ENCODE results near the gene KRT13. TPM values are rescaled to one million over a fixed set of nuclear protein-coding genes. Genes with fewer than 3 reads are reported as not detected.

Gene KRT13
- 0.16 to 0.30 TPM (median 0.20 TPM) in 5 replicates for total RNA-seq (2022; extraction: Qiagen RNA extraction; ENCODE audit: low read depth)

DNA sequence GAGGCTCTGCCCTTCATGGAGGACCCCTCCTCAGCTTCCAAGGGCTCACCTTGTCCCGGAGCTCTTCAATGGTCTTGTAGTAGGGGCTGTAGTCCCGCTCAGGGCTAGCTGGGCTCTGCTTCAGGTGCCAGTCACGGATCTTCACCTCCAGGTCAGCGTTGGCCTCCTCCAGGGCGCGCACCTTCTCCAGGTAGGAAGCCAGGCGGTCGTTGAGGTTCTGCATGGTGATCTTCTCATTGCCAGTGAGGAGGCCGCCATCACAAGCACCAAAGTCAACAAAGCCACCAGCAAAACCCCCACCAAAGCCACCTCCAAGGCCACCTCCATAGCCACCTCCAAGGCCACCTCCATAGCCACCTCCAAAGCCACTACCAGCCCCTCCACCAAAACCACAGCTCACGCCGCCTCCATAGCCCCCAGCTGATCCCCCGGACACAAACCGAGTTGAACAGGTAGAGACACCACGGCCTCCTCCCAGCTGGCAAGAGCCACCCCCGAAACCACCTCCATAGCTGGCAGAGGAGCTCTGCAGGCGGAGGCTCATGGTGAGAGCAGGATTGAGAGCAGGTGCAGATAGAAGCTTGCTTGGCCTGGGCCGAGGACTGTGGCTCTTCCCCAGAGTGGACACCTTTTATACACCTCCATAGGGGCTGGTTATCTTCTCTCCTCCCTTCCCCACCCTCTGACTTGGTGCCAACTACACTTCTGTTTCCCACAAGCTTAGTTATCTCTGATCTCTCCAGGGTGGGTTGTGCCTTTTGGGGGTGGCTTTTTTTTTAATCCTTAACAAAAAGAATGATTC, at the start of gene KRT13:
KRT13 (minus strand) TSS at position 606 of the 802 bp plus-strand sequence; CDS start at position 544, 62 bp downstream.

GRCh38 chr17:41518789-41519449, 13.5 kb upstream of the KRT13 start, which contains the start of gene KRT15:
Gene KRT15 (minus strand): TSS chr17:41518890. CDS start chr17:41518827, 63 bp downstream.

DNA sequence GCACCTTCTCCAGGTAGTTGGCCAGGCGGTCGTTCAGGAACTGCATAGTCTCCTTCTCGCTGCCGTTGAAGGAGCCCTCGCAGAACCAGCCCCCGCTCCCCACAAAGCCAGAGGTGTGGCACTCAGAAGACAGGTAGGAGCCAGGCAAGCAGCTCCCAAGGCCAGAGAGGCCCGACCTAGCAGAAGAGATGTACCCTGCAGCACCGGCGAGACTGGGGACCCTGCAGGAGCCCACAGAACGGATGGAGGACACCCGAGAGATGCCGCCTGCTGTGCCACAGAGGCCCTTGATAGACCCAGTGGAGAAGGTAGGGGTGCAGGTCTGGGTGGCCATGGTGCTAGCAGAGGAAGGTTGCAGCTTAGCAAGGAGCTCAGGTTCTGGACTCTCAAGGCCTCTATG, 15.9 kb downstream of the KRT13 start, which contains the start of gene KRT36:
KRT36 (minus strand) TSS at position 380 of the 400 bp plus-strand sequence; CDS start at position 334, 46 bp downstream.

GRCh38 chr17:41481036-41481435, 24.4 kb downstream of the KRT13 start, which contains the start of gene KRT35:
Gene KRT35 (minus strand): TSS chr17:41481151. CDS start chr17:41481097, 54 bp downstream.

GRCh38 chr17:41466988-41467387, 38.4 kb downstream of the KRT13 start, which contains the start of gene KRT32:
Gene KRT32 (minus strand): TSS chr17:41467386. CDS start chr17:41467325, 61 bp downstream.

Other genes starting within 250 kb of the KRT13 start
- gene KRTAP9-6, start 240.2 kb downstream of the KRT13 start, total RNA-seq (2022; extraction: Qiagen RNA extraction; ENCODE audit: low read depth): not detected in 5 replicates
- gene KRTAP9-7, start 229.9 kb downstream of the KRT13 start, total RNA-seq (2022; extraction: Qiagen RNA extraction; ENCODE audit: low read depth): not detected in 5 replicates
- not detected in 5 replicates for gene KRTAP29-1, start 202.8 kb downstream of the KRT13 start, total RNA-seq (2022; extraction: Qiagen RNA extraction; ENCODE audit: low read depth)
- gene KRTAP16-1, start 196.3 kb downstream of the KRT13 start, total RNA-seq (2022; extraction: Qiagen RNA extraction; ENCODE audit: low read depth): not detected in 5 replicates
- not detected in 5 replicates for gene KRTAP17-1, start 189.9 kb downstream of the KRT13 start, total RNA-seq (2022; extraction: Qiagen RNA extraction; ENCODE audit: low read depth)
- gene KRT33A, start 154.8 kb downstream of the KRT13 start, total RNA-seq (2022; extraction: Qiagen RNA extraction; ENCODE audit: low read depth): not detected in 5 replicates
- gene KRT33B, start 135.8 kb downstream of the KRT13 start, total RNA-seq (2022; extraction: Qiagen RNA extraction; ENCODE audit: low read depth): 0.05 to 0.13 TPM (median 0.10 TPM) in 3 of 5 replicates, not detected in the others
- 0.25 to 0.64 TPM (median 0.35 TPM) in 5 replicates for gene KRT34, start 123.3 kb downstream of the KRT13 start, total RNA-seq (2022; extraction: Qiagen RNA extraction; ENCODE audit: low read depth)
- not detected in 5 replicates for gene KRT31, start 108.0 kb downstream of the KRT13 start, total RNA-seq (2022; extraction: Qiagen RNA extraction; ENCODE audit: low read depth)
- gene KRT37, start 81.0 kb downstream of the KRT13 start, total RNA-seq (2022; extraction: Qiagen RNA extraction; ENCODE audit: low read depth): not detected in 5 replicates
- gene KRT38, start 64.6 kb downstream of the KRT13 start, total RNA-seq (2022; extraction: Qiagen RNA extraction; ENCODE audit: low read depth): not detected in 5 replicates
- gene KRT32, start 38.2 kb downstream of the KRT13 start, total RNA-seq (2022; extraction: Qiagen RNA extraction; ENCODE audit: low read depth): 0.06 to 0.08 TPM in 2 of 5 replicates, not detected in the others
- gene KRT35, start 24.5 kb downstream of the KRT13 start, total RNA-seq (2022; extraction: Qiagen RNA extraction; ENCODE audit: low read depth): not detected in 5 replicates
- gene KRT36, start 15.7 kb downstream of the KRT13 start, total RNA-seq (2022; extraction: Qiagen RNA extraction; ENCODE audit: low read depth): not detected in 5 replicates
- 3.5 to 6.2 TPM (median 5.4 TPM) in 5 replicates for gene KRT15, start 13.3 kb upstream of the KRT13 start, total RNA-seq (2022; extraction: Qiagen RNA extraction; ENCODE audit: low read depth)
- 43.9 to 68.3 TPM (median 57.0 TPM) in 5 replicates for gene KRT19, start 22.7 kb upstream of the KRT13 start, total RNA-seq (2022; extraction: Qiagen RNA extraction; ENCODE audit: low read depth)
- not detected in 5 replicates for gene KRT9, start 66.4 kb upstream of the KRT13 start, total RNA-seq (2022; extraction: Qiagen RNA extraction; ENCODE audit: low read depth)
- gene KRT14, start 81.3 kb upstream of the KRT13 start, total RNA-seq (2022; extraction: Qiagen RNA extraction; ENCODE audit: low read depth): 0.14 to 0.30 TPM (median 0.16 TPM) in 3 of 5 replicates, not detected in the others
- gene KRT16, start 107.2 kb upstream of the KRT13 start, total RNA-seq (2022; extraction: Qiagen RNA extraction; ENCODE audit: low read depth): 0.43 to 0.96 TPM (median 0.73 TPM) in 5 replicates
- 0.77 to 1.2 TPM (median 1.1 TPM) in 5 replicates for gene KRT17, start 119.0 kb upstream of the KRT13 start, total RNA-seq (2022; extraction: Qiagen RNA extraction; ENCODE audit: low read depth)
- gene EIF1, start 183.3 kb upstream of the KRT13 start, total RNA-seq (2022; extraction: Qiagen RNA extraction; ENCODE audit: low read depth): 1,218 to 1,665 TPM (median 1,423 TPM) in 5 replicates
- 0.14 TPM in 1 of 5 replicates, not detected in the others for gene GAST, start 206.7 kb upstream of the KRT13 start, total RNA-seq (2022; extraction: Qiagen RNA extraction; ENCODE audit: low read depth)
- gene HAP1, start 229.0 kb upstream of the KRT13 start, total RNA-seq (2022; extraction: Qiagen RNA extraction; ENCODE audit: low read depth): 1.2 to 1.9 TPM (median 1.7 TPM) in 5 replicates